HEK293 (cell line): ENCODE data around the gene RIMKLA.

Experiments used
- KLF1 ChIP-seq: fragments of 450-650 bp; formaldehyde crosslinking; IDR thresholded peaks from 2 replicates; pipeline ENCODE4 v1.5.1; 2016; ENCODE audit warnings: missing biosample characterization, missing genetic modification characterization
- OSR2 ChIP-seq: fragments of 450-650 bp; formaldehyde crosslinking; IDR thresholded peaks from 2 replicates; pipeline ENCODE4 v1.5.1; 2016; ENCODE audit warnings: missing biosample characterization, missing genetic modification characterization
- SCRT1 ChIP-seq: fragments of 450-650 bp; formaldehyde crosslinking; IDR thresholded peaks from 2 replicates; pipeline ENCODE4 v1.5.1; 2016; ENCODE audit warnings: missing biosample characterization, missing genetic modification characterization, borderline replicate concordance
- SP3 ChIP-seq: fragments of 450-650 bp; formaldehyde crosslinking; IDR thresholded peaks from 2 replicates; pipeline ENCODE4 v1.5.1; 2016; ENCODE audit warnings: missing biosample characterization, missing genetic modification characterization
- WT1 ChIP-seq: fragments of 450-650 bp; formaldehyde crosslinking; IDR thresholded peaks from 2 replicates; pipeline ENCODE4 v1.5.1; 2016; ENCODE audit warnings: missing biosample characterization, missing genetic modification characterization
- ZBTB1 ChIP-seq: fragments of 450-650 bp; formaldehyde crosslinking; IDR thresholded peaks from 2 replicates; pipeline ENCODE4 v1.5.1; 2016; ENCODE audit warnings: missing biosample characterization, missing genetic modification characterization
- ZBTB17 ChIP-seq: fragments of 450-650 bp; formaldehyde crosslinking; IDR thresholded peaks from 2 replicates; pipeline ENCODE4 v1.5.1; 2016; ENCODE audit warnings: missing biosample characterization, missing genetic modification characterization
- ZBTB20 ChIP-seq: fragments of 450-650 bp; formaldehyde crosslinking; IDR thresholded peaks from 2 replicates; pipeline ENCODE4 v1.5.1; 2016; ENCODE audit warnings: missing biosample characterization, missing genetic modification characterization
- ZEB2 ChIP-seq: fragments of 450-650 bp; formaldehyde crosslinking; IDR thresholded peaks from 2 replicates; pipeline ENCODE4 v1.5.1; 2016; ENCODE audit warnings: missing biosample characterization, missing genetic modification characterization
- ZFHX2 ChIP-seq: fragments of 450-650 bp; formaldehyde crosslinking; conservative IDR thresholded peaks from 2 replicates; pipeline ENCODE4 v1.5.1; 2016; ENCODE audit warnings: missing biosample characterization, missing genetic modification characterization
- ZFP37 ChIP-seq: fragments of 450-650 bp; formaldehyde crosslinking; IDR thresholded peaks from 2 replicates; pipeline ENCODE4 v1.5.1; 2016; ENCODE audit warnings: missing biosample characterization, missing genetic modification characterization
- ZIC2 ChIP-seq: fragments of 450-650 bp; formaldehyde crosslinking; IDR thresholded peaks from 2 replicates; pipeline ENCODE4 v1.5.1; 2016; ENCODE audit warnings: missing biosample characterization, missing genetic modification characterization
- ZNF114 ChIP-seq: fragments of 450-650 bp; formaldehyde crosslinking; IDR thresholded peaks from 2 replicates; pipeline ENCODE4 v1.5.0; 2017; ENCODE audit warnings: missing biosample characterization, missing genetic modification characterization
- ZNF132 ChIP-seq: fragments of 450-650 bp; formaldehyde crosslinking; IDR thresholded peaks from 2 replicates; pipeline ENCODE4 v1.5.1; 2017; ENCODE audit warnings: missing biosample characterization, missing genetic modification characterization, borderline replicate concordance
- ZNF157 ChIP-seq: fragments of 450-650 bp; formaldehyde crosslinking; IDR thresholded peaks from 2 replicates; pipeline ENCODE4 v1.5.1; 2016; ENCODE audit warnings: missing biosample characterization, missing genetic modification characterization
- ZNF19 ChIP-seq: fragments of 450-650 bp; formaldehyde crosslinking; IDR thresholded peaks from 2 replicates; pipeline ENCODE4; 2016; ENCODE audit warnings: missing biosample characterization, missing genetic modification characterization, low read depth
- ZNF366 ChIP-seq: fragments of 450-650 bp; formaldehyde crosslinking; conservative IDR thresholded peaks from 2 replicates; pipeline ENCODE4 v1.5.1; 2016; ENCODE audit warnings: missing biosample characterization, missing genetic modification characterization
- ZNF433 ChIP-seq: fragments of 450-650 bp; formaldehyde crosslinking; IDR thresholded peaks from 2 replicates; pipeline ENCODE4 v1.5.1; 2016; ENCODE audit warnings: missing biosample characterization, missing genetic modification characterization, low read depth
- ZNF510 ChIP-seq: fragments of 450-650 bp; formaldehyde crosslinking; IDR thresholded peaks from 2 replicates; pipeline ENCODE4 v1.5.1; 2018; ENCODE audit warnings: mild to moderate bottlenecking, missing genetic modification characterization, missing biosample characterization; ENCODE audit not compliant: insufficient replicate concordance
- ZNF596 ChIP-seq: fragments of 450-650 bp; IDR thresholded peaks from 2 replicates; pipeline ENCODE4 v1.5.0; 2018; ENCODE audit warnings: missing biosample characterization, mild to moderate bottlenecking, missing genetic modification characterization, moderate library complexity
- ZNF677 ChIP-seq: fragments of 450-650 bp; IDR thresholded peaks from 2 replicates; pipeline ENCODE4 v1.5.0; 2018; ENCODE audit warnings: missing biosample characterization, mild to moderate bottlenecking, missing genetic modification characterization, moderate library complexity
- TF ChIP-seq, protein P1 (sequence below): fragments of 450-650 bp; formaldehyde crosslinking; IDR thresholded peaks from 2 replicates; pipeline ENCODE4 v1.5.1; 2016; ENCODE audit warnings: missing biosample characterization, missing genetic modification characterization
- TF ChIP-seq, protein P2 (sequence below): fragments of 450-650 bp; formaldehyde crosslinking; IDR thresholded peaks from 2 replicates; pipeline ENCODE4 v1.5.1; 2016; ENCODE audit warnings: missing biosample characterization, missing genetic modification characterization
- TF ChIP-seq, protein P3 (sequence below): fragments of 450-650 bp; formaldehyde crosslinking; conservative IDR thresholded peaks from 2 replicates; pipeline ENCODE4 v1.5.1; 2016; ENCODE audit warnings: low read depth, missing biosample characterization, missing genetic modification characterization
- TF ChIP-seq, protein P4 (sequence below): fragments of 450-650 bp; formaldehyde crosslinking; IDR thresholded peaks from 2 replicates; pipeline ENCODE4 v1.5.1; 2017; ENCODE audit warnings: missing biosample characterization, mild to moderate bottlenecking, missing genetic modification characterization, moderate library complexity
- TF ChIP-seq, protein P5 (sequence below): sonication (generic); formaldehyde crosslinking; IDR thresholded peaks from 2 replicates; pipeline ENCODE4 v1.8.1; 2022; ENCODE audit warnings: mild to moderate bottlenecking, moderate library complexity, missing genetic modification reagents

Gene RIMKLA

DNA sequence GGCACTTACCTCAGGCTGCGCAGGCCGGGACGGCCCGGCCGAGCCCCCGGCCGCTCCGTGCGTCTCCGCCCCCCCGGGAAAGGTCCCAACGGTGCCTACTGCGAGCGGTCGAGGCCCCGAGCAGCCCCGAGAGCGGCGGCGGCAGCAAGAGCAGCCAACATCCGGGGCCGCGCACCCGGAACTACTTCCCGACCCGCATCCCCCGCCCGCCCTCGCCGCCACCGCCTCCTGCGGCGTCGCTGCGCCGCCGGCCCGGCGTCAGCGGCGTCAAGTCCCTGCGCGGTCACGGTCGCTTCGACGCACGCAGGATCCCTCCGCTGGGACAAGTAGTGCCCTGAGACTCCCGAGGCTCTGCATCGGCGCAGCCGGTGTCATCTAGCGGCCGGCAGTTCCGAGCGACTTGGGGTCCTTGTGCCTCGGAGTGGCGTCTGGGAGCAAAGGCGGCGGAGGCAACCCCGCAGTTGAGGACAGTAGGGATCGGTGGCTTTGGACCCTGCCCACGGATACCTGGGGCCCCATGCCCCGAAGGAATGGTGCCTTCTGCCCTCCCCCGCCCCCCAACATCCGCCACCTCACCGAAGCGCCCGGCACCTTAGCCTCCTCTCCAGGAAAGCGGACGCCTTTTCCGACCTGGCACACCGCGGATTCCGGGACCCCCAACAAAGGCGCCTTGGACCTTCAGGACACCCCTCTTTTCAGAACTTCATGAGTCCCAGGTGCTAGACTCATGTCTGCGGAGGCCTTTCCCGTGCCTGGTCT lies 45.4 kb upstream of the RIMKLA start, which contains the start of gene FOXJ3 (continued):
- peak; percentile 92 for TF ChIP-seq ZBTB20 (tag by site-specific recombination)
- peak; percentile 86 for TF ChIP-seq ZBTB17 (tag by site-specific recombination)
- no peak for TF ChIP-seq ZNF114 (tag by site-specific recombination)
- TF ChIP-seq ZNF510 (tag by site-specific recombination): no peak
- TF ChIP-seq, protein P1, sequence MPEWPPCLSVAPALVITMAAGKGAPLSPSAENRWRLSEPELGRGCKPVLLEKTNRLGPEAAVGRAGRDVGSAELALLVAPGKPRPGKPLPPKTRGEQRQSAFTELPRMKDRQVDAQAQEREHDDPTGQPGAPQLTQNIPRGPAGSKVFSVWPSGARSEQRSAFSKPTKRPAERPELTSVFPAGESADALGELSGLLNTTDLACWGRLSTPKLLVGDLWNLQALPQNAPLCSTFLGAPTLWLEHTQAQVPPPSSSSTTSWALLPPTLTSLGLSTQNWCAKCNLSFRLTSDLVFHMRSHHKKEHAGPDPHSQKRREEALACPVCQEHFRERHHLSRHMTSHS (tag by site-specific recombination): peak; percentile 75; the same call in 1 of the 2 replicates
- TF ChIP-seq WT1 (tag by site-specific recombination): peak; percentile 56
- TF ChIP-seq, protein P2, sequence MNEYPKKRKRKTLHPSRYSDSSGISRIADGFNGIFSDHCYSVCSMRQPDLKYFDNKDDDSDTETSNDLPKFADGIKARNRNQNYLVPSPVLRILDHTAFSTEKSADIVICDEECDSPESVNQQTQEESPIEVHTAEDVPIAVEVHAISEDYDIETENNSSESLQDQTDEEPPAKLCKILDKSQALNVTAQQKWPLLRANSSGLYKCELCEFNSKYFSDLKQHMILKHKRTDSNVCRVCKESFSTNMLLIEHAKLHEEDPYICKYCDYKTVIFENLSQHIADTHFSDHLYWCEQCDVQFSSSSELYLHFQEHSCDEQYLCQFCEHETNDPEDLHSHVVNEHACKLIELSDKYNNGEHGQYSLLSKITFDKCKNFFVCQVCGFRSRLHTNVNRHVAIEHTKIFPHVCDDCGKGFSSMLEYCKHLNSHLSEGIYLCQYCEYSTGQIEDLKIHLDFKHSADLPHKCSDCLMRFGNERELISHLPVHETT (tag by site-specific recombination): peak; percentile 86
- no peak for TF ChIP-seq ZNF433 (tag by site-specific recombination)
- no peak; the same call in 1 of the 2 replicates for TF ChIP-seq ZNF677
- peak; percentile 41 for TF ChIP-seq ZNF366 (tag by site-specific recombination)
- peak; percentile 98 for TF ChIP-seq ZEB2 (tag by site-specific recombination)
- TF ChIP-seq, protein P3, sequence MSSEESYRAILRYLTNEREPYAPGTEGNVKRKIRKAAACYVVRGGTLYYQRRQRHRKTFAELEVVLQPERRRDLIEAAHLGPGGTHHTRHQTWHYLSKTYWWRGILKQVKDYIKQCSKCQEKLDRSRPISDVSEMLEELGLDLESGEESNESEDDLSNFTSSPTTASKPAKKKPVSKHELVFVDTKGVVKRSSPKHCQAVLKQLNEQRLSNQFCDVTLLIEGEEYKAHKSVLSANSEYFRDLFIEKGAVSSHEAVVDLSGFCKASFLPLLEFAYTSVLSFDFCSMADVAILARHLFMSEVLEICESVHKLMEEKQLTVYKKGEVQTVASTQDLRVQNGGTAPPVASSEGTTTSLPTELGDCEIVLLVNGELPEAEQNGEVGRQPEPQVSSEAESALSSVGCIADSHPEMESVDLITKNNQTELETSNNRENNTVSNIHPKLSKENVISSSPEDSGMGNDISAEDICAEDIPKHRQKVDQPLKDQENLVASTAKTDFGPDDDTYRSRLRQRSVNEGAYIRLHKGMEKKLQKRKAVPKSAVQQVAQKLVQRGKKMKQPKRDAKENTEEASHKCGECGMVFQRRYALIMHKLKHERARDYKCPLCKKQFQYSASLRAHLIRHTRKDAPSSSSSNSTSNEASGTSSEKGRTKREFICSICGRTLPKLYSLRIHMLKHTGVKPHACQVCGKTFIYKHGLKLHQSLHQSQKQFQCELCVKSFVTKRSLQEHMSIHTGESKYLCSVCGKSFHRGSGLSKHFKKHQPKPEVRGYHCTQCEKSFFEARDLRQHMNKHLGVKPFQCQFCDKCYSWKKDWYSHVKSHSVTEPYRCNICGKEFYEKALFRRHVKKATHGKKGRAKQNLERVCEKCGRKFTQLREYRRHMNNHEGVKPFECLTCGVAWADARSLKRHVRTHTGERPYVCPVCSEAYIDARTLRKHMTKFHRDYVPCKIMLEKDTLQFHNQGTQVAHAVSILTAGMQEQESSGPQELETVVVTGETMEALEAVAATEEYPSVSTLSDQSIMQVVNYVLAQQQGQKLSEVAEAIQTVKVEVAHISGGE (tag by site-specific recombination): peak; percentile 78
- TF ChIP-seq, protein P4, sequence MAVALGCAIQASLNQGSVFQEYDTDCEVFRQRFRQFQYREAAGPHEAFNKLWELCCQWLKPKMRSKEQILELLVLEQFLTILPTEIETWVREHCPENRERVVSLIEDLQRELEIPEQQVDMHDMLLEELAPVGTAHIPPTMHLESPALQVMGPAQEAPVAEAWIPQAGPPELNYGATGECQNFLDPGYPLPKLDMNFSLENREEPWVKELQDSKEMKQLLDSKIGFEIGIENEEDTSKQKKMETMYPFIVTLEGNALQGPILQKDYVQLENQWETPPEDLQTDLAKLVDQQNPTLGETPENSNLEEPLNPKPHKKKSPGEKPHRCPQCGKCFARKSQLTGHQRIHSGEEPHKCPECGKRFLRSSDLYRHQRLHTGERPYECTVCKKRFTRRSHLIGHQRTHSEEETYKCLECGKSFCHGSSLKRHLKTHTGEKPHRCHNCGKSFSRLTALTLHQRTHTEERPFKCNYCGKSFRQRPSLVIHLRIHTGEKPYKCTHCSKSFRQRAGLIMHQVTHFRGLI (tag by site-specific recombination): 0 out of 2 replicates have a peak, but pooled peaks have one; percentile 28
- no peak for TF ChIP-seq ZNF132 (tag by site-specific recombination)
- 0 out of 2 replicates have a peak, but pooled peaks have one; percentile 19 for TF ChIP-seq ZNF596 (tag by site-specific recombination)
- peak; percentile 78 for TF ChIP-seq ZIC2 (tag by site-specific recombination)
- TF ChIP-seq, protein P5, sequence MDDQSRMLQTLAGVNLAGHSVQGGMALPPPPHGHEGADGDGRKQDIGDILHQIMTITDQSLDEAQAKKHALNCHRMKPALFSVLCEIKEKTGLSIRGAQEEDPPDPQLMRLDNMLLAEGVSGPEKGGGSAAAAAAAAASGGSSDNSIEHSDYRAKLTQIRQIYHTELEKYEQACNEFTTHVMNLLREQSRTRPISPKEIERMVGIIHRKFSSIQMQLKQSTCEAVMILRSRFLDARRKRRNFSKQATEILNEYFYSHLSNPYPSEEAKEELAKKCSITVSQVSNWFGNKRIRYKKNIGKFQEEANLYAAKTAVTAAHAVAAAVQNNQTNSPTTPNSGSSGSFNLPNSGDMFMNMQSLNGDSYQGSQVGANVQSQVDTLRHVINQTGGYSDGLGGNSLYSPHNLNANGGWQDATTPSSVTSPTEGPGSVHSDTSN (CRISPR knock-in tag): peak; percentile 84
- peak; percentile 98 for TF ChIP-seq ZFP37 (tag by site-specific recombination)
- TF ChIP-seq ZFHX2: peak; percentile 88
- 0 out of 2 replicates have a peak, but pooled peaks have one; percentile 19 for TF ChIP-seq ZBTB1 (tag by site-specific recombination)
- peak; percentile 49; the same call in 1 of the 2 replicates for TF ChIP-seq KLF1 (tag by site-specific recombination)
- no peak for TF ChIP-seq ZNF157 (tag by site-specific recombination)
- no peak; the same call in 1 of the 2 replicates for TF ChIP-seq SCRT1 (tag by site-specific recombination)
- TF ChIP-seq ZNF19 (tag by site-specific recombination): no peak
- peak; percentile 87 for TF ChIP-seq SP3 (tag by site-specific recombination)
- peak; percentile 40 for TF ChIP-seq OSR2
